Kidney (tissue), 14 donors: ENCODE data around the gene MIB1. TPM values are rescaled to one million over a fixed set of nuclear protein-coding genes. Genes with fewer than 3 reads are reported as not detected.

ENCODE experiments used
- DNase-seq, 5 donors: peaks; one replicate each; pipeline ENCODE4 v3.0.0-alpha.2; 2013 to 2020
- FAIRE-seq: peaks from 2 replicates; lab custom pipeline; 2012; peaks lifted over from hg19 to GRCh38; lab: Jason Lieb, UNC
- H3K27ac ChIP-seq, 2 donors: one replicate each; pipeline ENCODE4 v1.7.0; 2013; ENCODE audit warnings: low read depth in 2 of 2, low read length in 2 of 2, inconsistent platforms in 1 of 2
- H3K27me3 ChIP-seq: one replicate; pipeline ENCODE4 v1.7.1; 2013; ENCODE audit warnings: low read length, inconsistent platforms; ENCODE audit not compliant: control insufficient read depth, insufficient read depth
- H3K36me3 ChIP-seq, 3 donors: one replicate each; pipeline versions ENCODE4 v1.7.0 to v1.7.1; 2013; ENCODE audit warnings: low read length in 3 of 3, control low read depth in 1 of 3, inconsistent platforms in 1 of 3; ENCODE audit not compliant: insufficient read depth in 3 of 3, control insufficient read depth in 2 of 3
- H3K4me1 ChIP-seq, 3 donors: one replicate each; pipeline versions ENCODE4 v1.7.0 to v1.7.1; 2013; ENCODE audit warnings: low read length in 3 of 3, inconsistent platforms in 1 of 3, low read depth in 1 of 3; ENCODE audit not compliant: control insufficient read depth in 2 of 3, insufficient read depth in 2 of 3
- H3K4me3 ChIP-seq, 3 donors: one replicate each; pipeline versions ENCODE4 v1.7.0 to v1.8.1; 2013; ENCODE audit warnings: low read length in 3 of 3, control low read depth in 1 of 3, inconsistent platforms in 1 of 3
- H3K9ac ChIP-seq, 3 donors: one replicate each; pipeline versions ENCODE4 v1.7.0 to v1.7.1; 2013; ENCODE audit warnings: low read length in 3 of 3, control low read depth in 1 of 3, inconsistent platforms in 1 of 3
- H3K9me3 ChIP-seq, 3 donors: one replicate each; pipeline versions ENCODE4 v1.7.0 to v1.7.1; 2013; ENCODE audit warnings: low read length in 3 of 3, control low read depth in 1 of 3, inconsistent platforms in 1 of 3; ENCODE audit not compliant: control insufficient read depth in 2 of 3, insufficient read depth in 1 of 3
- CTCF ChIP-seq: IDR thresholded peaks from 3 replicates; pipeline ENCODE4 v1.5.1; 2012; ENCODE audit warnings: mild to moderate bottlenecking, moderate library complexity, borderline replicate concordance; ENCODE audit not compliant: insufficient read depth; ENCODE audit errors: extremely low read depth
- intact Hi-C: fragments of 100-400 bp; cut with DNase I; formaldehyde crosslinking; loops from one replicate; pipeline ENCODE4 v1.11.1; 2022
- polyA plus RNA-seq: library from polyadenylated mRNA; stranded (reverse); fragments of 350-450 nt; fragmentation: Illumina TruSeq; extraction: RNeasy Lipid Tissue Mini Kit (QIAGEN cat#74804); gene quantifications from one replicate; pipeline ENCODE4 v1.2.3, GENCODE V29; 2014; ENCODE audit warnings: low read depth, low replicate concordance; ENCODE audit not compliant: insufficient read depth
- total RNA-seq: library from RNA; stranded (reverse); fragmentation: NEBNext Ultra II Directional; extraction: Animal tissue kit (Norgen Biotek cat#: 25700); gene quantifications from one replicate; pipeline ENCODE4 v1.2.1, GENCODE V29; 2021
- donor health status: control.
- donor health status: control.
- donor health status: control.
- donor health status: control.
- donor health status: control.
- donor health status: DM: yes; HTN: yes; CAD: no.
- donor health status: Normal renal cell carcinoma (clear cell type).

Gene MIB1
- total and polyA plus RNA-seq, 2 donors from 2014 or later: 4.5 to 38.6 TPM

GRCh38 chr18:21701621-21702020 lies 39.0 kb upstream of the MIB1 start:
- no peak for TF ChIP-seq CTCF
- DNase-seq (no peak), FAIRE-seq (no peak)
- Histone ChIP-seq H3K27ac (no peak overlapping the region), H3K4me1 (peaks cover 0 to 9% (median 2%) of the 10 kb centered on the region in 3 donors), H3K27me3 (no peaks in the 10 kb centered on the region), H3K9me3 (no peaks in the 10 kb centered on the region), H3K9ac (no peak overlapping the region), H3K36me3 (peaks cover 0 to 5% (median 0%) of the 10 kb centered on the region in 3 donors), H3K4me3 (no peak overlapping the region)
- intact Hi-C loops: no loop called here

- H3K9me3 ChIP-seq: no peaks in the 10 kb centered on the region
- no peak overlapping the region for H3K4me3 ChIP-seq
- FAIRE-seq (no peak), DNase-seq (no peak)
- H3K9ac ChIP-seq: no peak overlapping the region
- peaks cover 0 to 9% (median 2%) of the 10 kb centered on the region in 3 donors for H3K4me1 ChIP-seq
- H3K27ac ChIP-seq: no peak overlapping the region
- no peaks in the 10 kb centered on the region for H3K27me3 ChIP-seq
- peaks cover 0 to 5% (median 0%) of the 10 kb centered on the region in 3 donors for H3K36me3 ChIP-seq
- intact Hi-C loops: no loop called here
- TF ChIP-seq CTCF: no peak
Observed at GRCh38 chr18:21702602-21703001, 38.0 kb upstream of the MIB1 start.

- H3K27me3 ChIP-seq: no peaks in the 10 kb centered on the region
- DNase-seq (peak in 1 of 5 donors; percentile 40), FAIRE-seq (no peak)
- peak overlapping the region; percentile 89 to 97 for H3K27ac ChIP-seq
- no peak for TF ChIP-seq CTCF
- peaks cover 0 to 5% (median 0%) of the 10 kb centered on the region in 3 donors for H3K36me3 ChIP-seq
- intact Hi-C loops: no loop called here
- peaks cover 0 to 9% (median 2%) of the 10 kb centered on the region in 3 donors for H3K4me1 ChIP-seq
- peak overlapping the region; percentile 50 to 92 (median 90) for H3K4me3 ChIP-seq
- H3K9ac ChIP-seq: peak overlapping the region; percentile 35 to 91 (median 53)
- no peaks in the 10 kb centered on the region for H3K9me3 ChIP-seq
Observed at GRCh38 chr18:21703241-21703820, 37.3 kb upstream of the MIB1 start.
